ENCODE results near the gene TAC3. TPM values are rescaled to one million over a fixed set of nuclear protein-coding genes. Genes with fewer than 3 reads are reported as not detected.
A peak's percentile ranks its signal among the peaks of the same experiment; 100 is the strongest.
"Not testable (repeated sequence)": the region's sequence is repeated elsewhere in the genome, so short reads cannot be mapped to it uniquely, and the experiment has no call there.

The TAC3 gene
- total and polyA plus RNA-seq, 8 donors = 0.23 to 4.4 TPM; not detected in 6

- H3K27me3 ChIP-seq = no peaks in the 10 kb centered on the region
- no peak for DNase-seq
- no peak for ATAC-seq
- FAIRE-seq = no peak
- no peak overlapping the region for H3K27ac ChIP-seq
- H3K4me1 ChIP-seq = no peaks in the 10 kb centered on the region
- H3K36me3 ChIP-seq = no peaks in the 10 kb centered on the region
- H3K9me3 ChIP-seq = no peaks in the 10 kb centered on the region
- no peak for TF ChIP-seq CTCF (IDR thresholded peaks at IDR 0.05)
- intact Hi-C loops (cut with DNase I) = loop anchor here in 2 of 3 donors (5.0 kb wide), 1 partner anchor 233 kb away; no protein-coding TSS in a partner anchor
- H3K4me3 ChIP-seq = no peak overlapping the region
- 52 to 55% methylated on average over 7 of the region's 7 CpGs for WGBS, 2 donors
Observed at GRCh38 chr12:56989861-56990610, 26.3 kb downstream of the TAC3 start.

GRCh38 chr12:56988207-56988739 lies 28.1 kb downstream of the TAC3 start:
- no peaks in the 10 kb centered on the region for H3K9me3 ChIP-seq
- DNase-seq = no peak
- H3K27ac ChIP-seq = no peak overlapping the region
- intact Hi-C loops (cut with DNase I) = loop anchor here in 2 of 3 donors (5.0 kb wide), 1 partner anchor 231 kb away; no protein-coding TSS in a partner anchor
- ATAC-seq = peak in 2 of 4 donors; percentile 4 to 8
- H3K4me3 ChIP-seq = no peak overlapping the region
- no peak for TF ChIP-seq CTCF (IDR thresholded peaks at IDR 0.05)
- H3K27me3 ChIP-seq = no peaks in the 10 kb centered on the region
- no peak for FAIRE-seq
- WGBS, 2 donors = 42 to 55% methylated on average over 5 of the region's 5 CpGs
- H3K4me1 ChIP-seq = no peaks in the 10 kb centered on the region
- no peaks in the 10 kb centered on the region for H3K36me3 ChIP-seq

- peak; percentile 55 to 91 (median 78) for DNase-seq
- Histone ChIP-seq H3K4me1 (no peaks in the 10 kb centered on the region), H3K9me3 (no peaks in the 10 kb centered on the region), H3K4me3 (no peak overlapping the region), H3K36me3 (no peaks in the 10 kb centered on the region), H3K27ac (no peak overlapping the region), H3K27me3 (no peaks in the 10 kb centered on the region)
- TF ChIP-seq CTCF (IDR thresholded peaks at IDR 0.05) = peak; percentile 79 to 93 (median 92)
- 20 to 21% methylated on average over 11 of the region's 11 CpGs for WGBS, 2 donors
- intact Hi-C loops (cut with DNase I) = loop anchor here in 2 of 3 donors (5.0 kb wide), 1 partner anchor 230 kb away; no protein-coding TSS in a partner anchor
- peak; percentile 85 to 97 (median 94) for ATAC-seq
- FAIRE-seq = no peak
Observed at GRCh38 chr12:56987551-56988053, 28.7 kb downstream of the TAC3 start.

GRCh38 chr12:56987011-56987410 lies 29.3 kb downstream of the TAC3 start:
- intact Hi-C loops (cut with DNase I) = loop anchor here in 2 of 3 donors (5.0 kb wide), 1 partner anchor 230 kb away; no protein-coding TSS in a partner anchor
- no peak overlapping the region for H3K27ac ChIP-seq

GRCh38 chr12:56985714-56986113 lies 30.6 kb downstream of the TAC3 start:
- ATAC-seq = peak in 2 of 4 donors; percentile 50 to 55
- not testable (repeated sequence) for H3K27me3 ChIP-seq, DNase-seq, H3K9me3 ChIP-seq, H3K27ac ChIP-seq, H3K4me3 ChIP-seq, FAIRE-seq, H3K36me3 ChIP-seq, H3K4me1 ChIP-seq
- intact Hi-C loops (cut with DNase I) = loop anchor here in 2 of 3 donors (5.0 kb wide), 1 partner anchor 228 kb away; no protein-coding TSS in a partner anchor
- WGBS, 2 donors = 66 to 71% methylated on average over 5 of the region's 6 CpGs

More at GRCh38 chr12:56987011-56987410, 29.3 kb downstream of the TAC3 start:
- ATAC-seq (no peak), DNase-seq (no peak), FAIRE-seq (no peak)
- TF ChIP-seq CTCF (IDR thresholded peaks at IDR 0.05) = no peak
- no peaks in the 10 kb centered on the region for H3K36me3 ChIP-seq
- H3K9me3 ChIP-seq = no peaks in the 10 kb centered on the region
- no peak overlapping the region for H3K4me3 ChIP-seq
- H3K4me1 ChIP-seq = no peaks in the 10 kb centered on the region
- H3K27me3 ChIP-seq = no peaks in the 10 kb centered on the region

Measured in pancreas (tissue), 10 donors.